Stimulated activated CD4-positive, alpha-beta T cell treated with anti-CD3 and anti-CD28 coated beads, Interleukin-12 subunit alpha, Interleukin-12 subunit beta, amount 100 ng/mL, for 4 hours (primary cell): ENCODE measurements around the gene KLRB1.
"Not testable (repeated sequence)": the region's sequence is repeated elsewhere in the genome, so short reads cannot be mapped to it uniquely, and the experiment has no call there.

Experiments used
- DNase-seq: peaks from one replicate; pipeline ENCODE4 v3.0.0-alpha.2; 2020

The KLRB1 gene

DNA sequence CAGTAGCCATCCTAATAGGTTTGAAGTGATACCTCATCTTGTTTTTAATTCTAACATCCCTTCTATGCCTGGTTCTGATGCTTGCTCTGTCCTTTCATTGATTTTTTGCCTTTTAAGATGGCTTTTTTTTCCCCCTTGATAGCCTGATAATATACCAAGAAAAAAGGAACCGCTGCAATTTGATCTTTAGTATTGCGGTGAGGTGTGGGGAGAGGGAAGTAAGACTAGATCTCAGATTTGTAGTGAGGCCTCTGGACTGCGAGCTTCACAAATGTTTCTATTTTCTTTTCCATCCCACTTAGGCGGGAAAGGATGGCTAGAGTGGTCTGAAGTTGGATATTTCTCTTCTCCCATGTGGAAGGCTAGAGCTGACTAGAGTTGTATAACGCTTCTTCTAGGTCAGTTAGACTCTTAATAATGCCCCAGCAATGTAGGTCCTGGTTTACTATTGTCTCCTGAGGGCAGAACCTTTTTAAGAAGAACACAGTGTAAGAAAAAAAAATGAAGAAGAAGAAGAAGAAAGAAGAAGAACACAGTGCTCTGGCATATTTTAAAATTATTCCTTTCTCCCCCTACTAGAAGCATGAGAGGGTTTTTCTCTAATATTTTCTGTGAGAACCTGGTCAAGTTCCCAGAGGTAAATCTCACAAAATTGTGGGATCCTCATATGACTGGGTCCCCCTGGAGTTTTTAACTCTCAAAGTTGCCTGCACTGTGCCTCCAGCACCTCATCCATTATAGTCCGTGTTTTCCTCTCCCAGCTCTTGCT is 11.9 kb upstream of the KLRB1 start:
- no peak for DNase-seq

DNA sequence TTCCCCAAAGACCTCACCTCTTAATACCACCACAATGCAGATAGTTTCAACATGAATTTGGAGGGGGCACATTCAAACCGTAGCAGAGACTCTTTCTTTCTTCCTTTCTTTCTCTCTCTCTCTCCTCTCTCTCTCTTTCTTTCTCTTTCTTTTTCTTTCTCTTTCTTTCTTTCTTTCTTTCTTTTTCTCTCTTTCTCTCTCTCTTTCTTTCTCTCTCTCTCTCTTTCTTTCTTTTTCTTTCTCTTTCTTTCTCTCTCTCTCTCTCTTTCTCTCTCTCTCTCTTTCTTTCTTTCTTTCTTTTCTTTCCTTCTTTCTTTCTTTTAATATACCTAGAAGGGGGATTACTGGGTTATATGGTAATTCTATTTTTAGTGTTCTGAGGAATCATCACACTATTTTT is 11.2 kb upstream of the KLRB1 start:
- not testable (repeated sequence) for DNase-seq

DNA sequence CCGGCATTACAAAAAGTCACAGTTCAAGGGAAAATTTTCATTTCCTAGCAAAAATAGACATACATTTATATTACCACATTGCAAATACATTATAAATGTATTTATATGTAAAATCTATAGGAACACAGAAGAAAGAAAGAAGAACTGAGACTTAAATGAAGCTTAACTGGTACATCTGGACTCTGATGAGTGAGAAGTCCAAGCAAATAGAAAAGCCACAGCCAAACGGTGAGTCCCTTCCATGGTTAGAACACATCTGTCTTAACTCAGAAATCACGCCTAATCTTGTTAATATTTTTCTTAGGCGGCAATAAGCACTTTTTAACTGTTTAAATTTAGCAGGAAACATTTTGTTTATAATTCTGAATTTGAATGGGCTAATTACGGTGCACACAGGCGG is 9.4 kb upstream of the KLRB1 start:
- no peak for DNase-seq

DNA sequence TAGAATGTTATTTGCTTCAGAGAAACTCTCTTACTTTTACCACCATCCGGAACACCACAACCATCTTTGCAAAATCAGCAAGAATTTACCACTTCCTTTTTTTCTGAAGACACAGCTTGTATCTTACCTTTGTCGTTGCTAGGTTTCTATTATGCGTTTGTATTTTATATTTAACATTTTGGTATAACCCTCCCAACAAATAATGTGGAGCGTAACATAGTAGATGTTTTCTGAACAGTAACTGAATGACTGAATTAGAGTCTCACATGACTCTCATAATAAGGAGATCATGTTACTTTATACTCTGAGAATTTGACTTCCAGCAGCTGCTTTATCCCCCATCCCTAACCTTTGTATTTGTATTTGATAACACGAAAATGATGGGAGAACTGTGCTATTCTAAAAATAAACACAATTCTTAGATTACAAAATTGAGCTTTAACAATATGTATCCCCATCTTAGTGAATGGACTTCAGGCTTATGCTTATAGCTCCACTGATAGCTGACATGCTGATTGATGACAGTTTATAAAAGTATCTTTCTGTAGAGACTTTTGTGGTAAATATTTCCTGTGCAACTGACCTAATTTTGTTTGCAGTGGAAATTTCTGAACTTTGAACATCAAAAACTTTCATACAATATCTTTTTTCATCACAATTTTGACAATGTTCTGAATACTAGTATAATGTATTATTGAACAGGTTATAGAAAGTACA is 7.9 kb upstream of the KLRB1 start:
- DNase-seq, result no peak

DNA sequence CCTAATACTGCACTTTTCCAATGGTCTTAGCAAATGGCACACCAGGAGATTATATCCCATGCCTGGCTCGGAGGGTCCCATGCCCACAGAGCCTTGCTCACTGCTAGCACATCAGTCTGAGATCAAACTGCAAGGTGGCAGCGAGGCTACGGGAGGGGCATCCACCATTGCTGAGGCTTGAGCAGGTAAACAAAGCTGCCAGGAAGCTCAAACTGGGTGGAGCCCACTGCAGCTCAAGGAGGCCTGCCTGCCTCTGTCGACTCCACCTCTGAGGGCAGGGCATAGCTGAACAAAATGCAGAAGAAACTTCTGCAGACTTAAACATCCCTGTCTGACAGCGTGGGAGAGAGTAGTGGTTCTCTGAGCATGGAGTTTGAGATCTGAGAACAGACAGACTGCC is 2.9 kb upstream of the KLRB1 start:
- not testable (repeated sequence) for DNase-seq

DNA sequence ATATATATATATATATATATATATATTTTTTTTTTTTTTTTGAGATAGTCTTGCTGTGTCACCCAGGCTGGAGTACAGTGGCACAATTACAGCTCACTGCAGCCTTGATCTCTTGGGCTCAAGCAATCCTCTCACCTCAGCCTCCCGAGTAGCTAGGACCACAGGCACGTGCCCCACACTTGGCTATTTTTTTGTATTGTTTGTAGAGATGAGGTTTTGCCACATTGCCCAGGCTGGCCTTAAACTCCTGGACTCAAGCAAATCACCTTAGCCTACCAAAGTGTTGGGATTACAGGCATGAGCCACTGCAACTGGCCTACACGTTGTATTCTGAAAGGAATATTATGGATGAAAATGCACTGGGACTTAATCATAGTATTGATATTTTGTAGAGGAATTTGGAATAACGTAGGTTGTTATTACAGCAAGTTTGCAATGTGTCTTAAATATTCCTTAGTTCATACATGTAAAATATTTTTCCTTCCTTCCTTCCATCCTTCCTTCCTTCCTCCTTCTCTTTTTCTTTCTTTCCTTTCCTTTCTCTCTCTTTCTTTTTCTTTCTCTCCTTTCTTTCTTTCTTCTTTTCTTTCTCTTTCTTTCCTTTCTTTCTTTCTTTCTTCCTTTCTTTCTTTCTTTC is 862 bp downstream of the KLRB1 start:
- no peak for DNase-seq

DNA sequence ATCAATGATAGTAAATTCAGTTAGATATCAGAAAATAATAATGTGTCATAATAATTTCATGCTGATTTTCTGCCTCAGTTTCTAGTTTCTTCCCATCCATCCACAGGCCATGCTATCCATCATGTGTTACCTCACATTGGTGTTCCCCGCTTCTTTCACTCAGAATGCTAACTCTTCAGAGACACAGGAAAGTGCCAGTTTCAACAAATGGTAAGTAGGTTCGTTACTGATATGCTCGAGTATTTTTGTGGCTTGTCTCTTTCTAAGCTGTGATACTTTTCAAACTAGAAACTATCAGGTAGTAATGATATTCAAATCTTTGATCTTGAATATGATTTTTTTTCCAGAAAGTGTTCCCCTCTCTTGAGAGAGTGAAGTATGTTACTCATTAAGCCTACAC is 1.5 kb downstream of the KLRB1 start:
- DNase-seq, result no peak

DNA sequence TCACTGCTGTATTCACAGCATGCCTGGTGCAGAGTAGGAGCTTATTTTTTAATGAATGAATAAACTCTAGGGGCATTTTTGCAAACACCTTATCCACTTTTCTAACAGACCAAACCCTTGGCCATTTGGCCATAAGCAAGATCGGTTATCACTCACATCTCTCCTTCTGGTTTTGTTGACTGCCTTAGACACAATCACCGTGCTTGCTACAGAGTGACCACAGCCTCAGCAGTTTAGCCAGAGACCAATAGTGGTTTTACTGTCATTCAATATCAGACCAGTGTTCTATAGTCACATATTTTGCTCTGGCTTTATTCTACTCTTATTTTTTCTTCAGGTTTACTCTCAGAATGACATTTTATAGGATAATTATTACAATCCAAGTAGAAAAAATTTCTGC is 2.2 kb downstream of the KLRB1 start:
- no peak for DNase-seq

DNA sequence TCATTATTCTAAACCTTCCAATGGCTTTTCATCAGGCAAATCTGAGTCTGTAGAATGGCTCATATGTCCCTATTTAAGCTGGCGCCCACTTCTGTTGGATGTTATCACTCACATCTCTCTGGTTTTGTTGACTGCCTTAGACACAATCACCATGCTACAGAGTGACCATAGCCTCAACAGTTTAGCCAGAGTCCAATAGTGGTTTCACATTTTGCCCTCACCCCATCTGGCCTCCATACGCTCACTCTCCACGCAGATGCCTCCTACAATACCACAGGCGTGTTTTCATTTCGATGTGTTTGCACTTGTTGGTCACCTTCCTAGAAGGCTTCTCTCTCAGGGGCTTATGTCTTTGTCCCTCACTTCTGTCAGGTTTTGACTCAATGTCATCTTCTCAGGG is 3.4 kb downstream of the KLRB1 start:
- DNase-seq, result no peak

DNA sequence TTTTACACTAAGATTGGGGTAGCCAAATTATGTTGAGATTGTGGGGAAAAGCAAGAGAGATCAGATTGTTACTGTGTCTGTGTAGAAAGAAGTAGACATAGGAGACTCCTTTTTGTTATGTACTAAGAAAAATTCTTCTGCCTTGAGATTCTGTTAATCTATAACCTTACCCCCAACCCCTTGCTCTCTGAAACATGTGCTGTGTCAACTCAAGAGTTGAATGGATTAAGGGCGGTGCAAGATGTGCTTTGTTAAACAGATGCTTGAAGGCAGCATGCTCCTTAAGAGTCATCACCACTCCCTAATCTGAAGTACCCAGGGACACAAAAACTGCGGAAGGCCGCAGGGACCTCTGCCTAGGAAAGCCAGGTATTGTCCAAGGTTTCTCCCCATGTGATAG is 7.3 kb downstream of the KLRB1 start:
- DNase-seq, result not testable (repeated sequence)

DNA sequence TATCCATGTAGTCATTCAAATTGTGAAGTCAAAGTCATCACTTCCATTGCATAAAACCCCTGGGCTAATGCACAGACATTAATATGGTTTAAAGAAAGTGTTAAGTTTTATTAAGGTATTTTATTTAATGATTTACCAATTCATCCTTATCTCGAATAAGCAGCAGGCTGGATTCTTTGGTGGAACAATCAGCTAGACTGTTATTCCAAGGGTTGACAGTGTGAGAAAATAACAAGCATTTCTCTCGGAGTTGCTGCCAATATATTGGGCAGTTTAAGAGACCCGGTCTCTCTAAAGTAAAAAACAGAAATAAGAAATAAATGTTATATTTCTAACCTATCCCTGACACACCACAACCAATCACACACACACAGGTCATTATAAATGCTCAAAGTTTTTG is 9.4 kb downstream of the KLRB1 start:
- DNase-seq, result no peak

DNA sequence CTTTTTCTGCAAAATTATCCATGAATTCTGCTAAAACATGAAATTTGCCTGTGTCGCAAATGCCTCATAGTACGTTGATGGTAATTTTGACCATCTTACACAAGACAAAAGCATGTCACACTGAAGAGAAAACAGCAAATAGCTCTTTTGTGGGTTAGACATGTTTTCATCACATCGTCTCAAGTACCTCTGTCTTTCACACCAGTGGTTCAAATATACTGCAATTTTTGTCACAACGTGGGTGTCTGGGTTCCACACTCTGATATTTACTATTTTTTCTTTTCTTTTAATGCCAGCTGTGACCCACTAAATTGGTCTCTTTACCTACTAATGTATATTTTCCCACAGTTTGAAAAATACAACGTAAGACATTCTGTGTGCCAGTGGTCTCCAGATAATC is 10.4 kb downstream of the KLRB1 start:
- no peak for DNase-seq

DNA sequence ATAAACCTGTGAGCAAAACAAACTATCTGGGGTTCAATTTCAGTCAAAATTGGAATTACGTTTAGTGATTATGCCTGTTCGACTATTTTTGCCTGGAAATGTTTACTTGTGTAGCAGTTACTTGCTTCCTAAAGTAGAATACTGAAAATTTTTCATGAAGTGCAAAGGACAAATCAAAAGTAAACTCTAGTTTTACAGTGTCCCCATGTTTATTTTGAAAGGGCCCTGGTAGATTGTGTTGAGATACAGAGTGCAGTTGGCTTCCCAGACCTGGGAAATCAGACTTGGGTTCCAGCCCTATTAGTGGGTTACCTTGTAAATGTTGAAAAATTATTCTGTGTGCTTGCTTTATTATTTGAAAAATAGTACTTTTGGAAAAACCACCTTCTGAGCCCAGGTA is 17.3 kb downstream of the KLRB1 start:
- no peak for DNase-seq

DNA sequence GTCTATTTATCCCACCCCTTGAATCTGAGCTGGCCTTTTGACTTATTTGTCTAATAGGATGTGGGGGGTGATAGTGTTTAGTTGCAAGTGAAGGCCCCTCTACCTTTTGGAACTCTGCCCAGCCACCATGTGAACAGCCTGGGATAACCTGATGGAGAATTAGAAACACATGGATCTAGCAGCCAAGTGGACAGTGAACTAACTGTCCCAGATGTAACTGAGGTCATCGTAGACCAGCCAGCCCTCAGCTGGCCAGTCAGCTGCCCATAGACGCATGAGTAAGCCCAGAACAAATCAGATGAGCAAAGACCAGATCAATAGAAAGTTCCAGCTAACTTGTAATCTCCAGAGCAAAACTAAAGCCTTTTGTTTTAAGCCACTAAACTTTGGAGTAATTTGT is 19.0 kb downstream of the KLRB1 start:
- no peak for DNase-seq

DNA sequence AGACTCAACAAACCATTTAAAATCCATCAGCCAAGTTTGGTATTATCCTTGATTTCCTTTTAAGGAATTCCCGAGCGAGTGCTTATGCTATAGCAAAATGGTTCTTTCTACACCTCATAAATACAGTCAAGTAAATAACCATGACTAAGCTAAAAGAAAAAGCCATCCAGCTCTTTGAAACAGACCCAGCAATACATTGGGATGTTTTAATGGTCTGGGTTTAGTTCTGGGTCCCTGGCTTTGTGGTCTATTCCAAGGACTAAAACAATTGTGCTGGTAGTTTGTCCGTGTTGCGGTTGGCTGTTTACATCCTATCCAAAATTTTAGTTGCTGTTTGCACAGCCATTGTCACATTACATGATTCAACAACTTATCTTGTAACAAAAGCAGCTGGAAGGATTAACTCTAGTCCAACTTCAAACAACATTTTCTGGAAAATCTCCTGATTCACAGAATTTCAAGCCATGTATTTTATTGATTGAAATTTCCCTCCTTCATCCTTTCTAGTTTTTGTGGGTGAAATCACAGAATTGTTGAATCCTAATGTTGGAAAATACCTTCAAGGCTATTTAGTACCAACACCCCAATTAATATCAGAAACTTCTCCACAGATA is 19.6 kb downstream of the KLRB1 start:
- no peak for DNase-seq

DNA sequence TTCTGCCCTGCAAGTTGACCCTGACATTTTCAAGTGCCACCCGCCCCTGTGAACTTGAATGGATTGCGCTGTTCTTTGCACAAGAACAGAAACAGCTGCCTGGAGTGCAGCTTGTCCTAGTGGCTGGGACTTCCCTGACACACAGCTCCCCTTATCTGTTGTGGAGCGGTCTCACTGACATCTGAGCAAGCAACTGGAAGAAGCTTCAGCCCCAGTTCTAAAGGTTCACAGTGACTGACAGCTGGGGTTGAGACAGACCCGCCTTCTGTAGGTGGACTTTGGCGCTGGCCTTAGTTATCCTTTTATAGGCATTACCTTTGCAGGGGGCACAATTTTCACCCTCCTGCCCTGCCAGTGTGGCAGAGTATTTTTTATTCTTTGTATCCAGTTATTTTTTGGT is 30.0 kb downstream of the KLRB1 start:
- DNase-seq, result not testable (repeated sequence)

DNA sequence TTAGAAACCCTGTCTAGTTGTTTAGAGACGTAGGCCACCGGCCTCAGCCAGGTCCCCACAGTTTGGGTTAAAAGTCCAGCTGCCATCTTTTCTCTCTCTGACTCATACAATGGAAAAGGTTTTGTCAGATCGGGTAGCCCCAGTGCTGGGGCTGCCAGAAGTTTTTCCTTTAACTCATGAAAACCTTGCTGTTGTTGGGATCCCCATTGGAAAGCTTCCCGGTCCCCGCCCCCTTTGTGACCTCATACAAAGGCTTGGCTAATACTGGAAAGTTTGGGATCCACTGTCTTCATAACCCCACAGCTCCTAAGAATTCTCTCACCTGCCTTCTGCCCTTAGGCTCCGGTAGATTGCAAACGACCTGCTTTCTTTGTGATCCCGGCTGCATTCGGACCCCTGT is 40.6 kb downstream of the KLRB1 start:
- DNase-seq, result not testable (repeated sequence)

DNA sequence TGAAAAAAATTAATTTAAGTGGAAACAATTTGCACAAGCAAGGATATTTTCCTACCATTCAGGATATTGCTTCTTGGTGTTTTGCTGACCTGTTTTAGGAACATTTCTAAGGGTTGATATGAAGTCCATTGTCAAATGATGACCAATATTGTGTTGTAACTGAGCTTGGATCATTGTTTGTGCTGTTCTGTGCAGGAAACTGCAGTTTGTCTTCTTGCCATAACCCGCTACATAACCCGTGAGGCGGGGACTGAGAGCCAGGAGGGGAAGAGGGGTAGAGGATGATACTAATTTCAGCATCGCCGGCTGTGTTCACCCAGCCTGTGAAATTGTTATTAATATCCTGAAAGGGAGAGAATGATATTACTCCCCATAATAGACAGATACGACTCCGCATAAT is 41.6 kb downstream of the KLRB1 start:
- DNase-seq, result not testable (repeated sequence)

DNA sequence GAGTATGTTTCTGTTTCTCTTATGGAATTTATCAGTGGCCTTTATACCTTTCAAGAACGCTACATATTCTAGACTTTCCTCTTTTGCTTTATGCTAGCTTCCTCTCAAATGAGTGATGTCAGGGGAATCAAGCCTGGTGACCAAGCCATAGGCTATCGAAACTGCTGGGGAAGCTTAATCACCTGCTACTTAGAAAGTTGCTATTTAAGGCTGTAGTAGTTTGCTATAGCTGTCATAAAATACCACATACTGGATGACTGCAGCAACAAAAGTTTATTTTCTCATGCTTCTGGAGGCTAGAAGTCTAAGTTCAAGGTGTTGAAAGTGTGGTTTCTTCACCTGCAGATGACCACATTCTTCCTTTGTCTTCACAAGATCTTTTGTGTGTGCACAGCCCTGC is 43.3 kb downstream of the KLRB1 start:
- not testable (repeated sequence) for DNase-seq

DNA sequence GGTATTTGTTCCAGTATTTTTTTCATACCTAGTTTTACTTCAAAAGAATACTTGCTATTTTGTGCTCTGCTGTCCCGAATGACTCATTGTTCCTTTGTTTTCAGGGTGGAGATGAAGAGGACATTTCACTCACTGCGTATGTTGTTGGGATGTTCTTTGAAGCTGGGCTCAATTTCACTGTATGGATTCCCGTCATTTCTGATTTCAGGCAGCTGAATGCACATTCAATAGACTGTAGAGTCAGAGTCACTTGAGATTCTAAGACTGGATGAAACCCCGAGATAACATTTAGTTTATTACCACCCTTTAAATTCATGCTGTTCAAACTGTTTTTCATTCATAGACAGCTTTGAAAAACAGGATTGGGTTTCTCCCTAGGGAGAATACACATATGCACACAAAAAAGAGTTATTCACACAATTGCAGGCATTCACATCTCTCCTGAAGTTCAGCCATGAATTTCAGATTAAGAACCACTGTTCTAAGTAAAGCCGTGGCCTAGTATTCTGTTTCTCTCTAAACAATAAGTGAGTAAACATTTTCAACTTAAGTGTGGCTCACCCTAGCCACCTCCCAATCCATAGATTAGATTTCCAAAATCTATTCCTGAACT is 44.8 kb downstream of the KLRB1 start:
- not testable (repeated sequence) for DNase-seq

DNA sequence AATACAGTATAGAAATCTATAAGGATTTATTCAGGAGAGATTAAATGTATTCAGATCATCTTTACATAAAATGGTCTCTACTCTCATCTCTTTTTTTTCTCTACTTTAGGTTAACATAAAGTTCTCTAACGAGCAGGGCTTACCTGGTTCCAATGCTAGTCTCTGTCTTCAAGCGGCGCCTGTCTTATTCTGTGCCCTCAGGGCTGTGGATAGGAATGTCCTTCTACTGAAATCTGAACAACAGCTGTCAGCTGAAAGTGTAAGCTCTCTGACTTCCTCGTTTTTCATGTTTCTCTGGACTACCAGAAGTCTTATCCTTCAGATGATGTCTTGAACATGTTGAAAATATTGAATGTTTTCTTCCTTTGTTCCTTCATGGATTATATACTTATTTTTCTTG is 62.2 kb downstream of the KLRB1 start:
- not testable (repeated sequence) for DNase-seq
